Osteoblast (primary cell): ENCODE measurements around the gene PFN1. TPM values are rescaled to one million over a fixed set of nuclear protein-coding genes. Genes with fewer than 3 reads are reported as not detected.

Experiments
- DNase-seq: peaks from one replicate; pipeline ENCODE4 v3.0.0; 2011; ENCODE audit warnings: low spot score, mixed read lengths; ENCODE audit not compliant: insufficient read length; ENCODE audit errors: missing footprints
- H2AFZ ChIP-seq: 2 replicates; pipeline ENCODE4 v1.6.0; 2011; ENCODE audit warnings: mild to moderate bottlenecking, low read length
- H3K27ac ChIP-seq: 2 replicates; pipeline ENCODE4 v1.5.1; 2011; ENCODE audit warnings: mild to moderate bottlenecking, low read depth, low read length, moderate library complexity
- H3K27me3 ChIP-seq: 2 replicates; pipeline ENCODE4 v1.6.0; 2012; ENCODE audit warnings: mild to moderate bottlenecking, control low read depth, inconsistent platforms, low read length, moderate library complexity; ENCODE audit not compliant: insufficient read depth
- H3K36me3 ChIP-seq: 2 replicates; pipeline ENCODE4 v1.5.1; 2011; ENCODE audit warnings: mild to moderate bottlenecking, low read length, control low read depth, moderate library complexity; ENCODE audit not compliant: insufficient read depth
- H3K4me1 ChIP-seq: 2 replicates; pipeline ENCODE4 v1.5.1; 2011; ENCODE audit warnings: mild to moderate bottlenecking, low read length, control low read depth, moderate library complexity; ENCODE audit not compliant: insufficient read depth
- H3K4me2 ChIP-seq: 2 replicates; pipeline ENCODE4 v1.6.0; 2011; ENCODE audit warnings: mild to moderate bottlenecking, low read length; ENCODE audit not compliant: insufficient read depth
- H3K4me3 ChIP-seq: fragments of 200-600 bp; sonication (generic); 3 replicates; pipeline ENCODE4 v1.5.1; 2012; ENCODE audit warnings: mild to moderate bottlenecking, low read length, inconsistent platforms; ENCODE audit not compliant: insufficient read depth
- H3K79me2 ChIP-seq: 2 replicates; pipeline ENCODE4 v1.6.0; 2012; ENCODE audit warnings: mild to moderate bottlenecking, low read length, control low read depth, inconsistent platforms; ENCODE audit not compliant: insufficient read depth
- H3K9me3 ChIP-seq: 2 replicates; pipeline ENCODE4 v1.5.1; 2011; ENCODE audit warnings: low read depth, low read length, control low read depth
- H4K20me1 ChIP-seq: 2 replicates; pipeline ENCODE4 v1.6.0; 2012; ENCODE audit warnings: mild to moderate bottlenecking, low read length, control low read depth; ENCODE audit not compliant: insufficient read depth
- CTCF ChIP-seq: IDR thresholded peaks from 2 replicates; pipeline ENCODE4 v1.5.1; 2011; ENCODE audit warnings: mild to moderate bottlenecking, low read depth, low read length, moderate library complexity; ENCODE audit errors: extremely low read depth
- total RNA-seq: library from RNA; depleted of rRNA; stranded (reverse); fragments of >200 nt; gene quantifications from 2 replicates; pipeline ENCODE4 v1.2.3, GENCODE V29; 2012

PFN1 gene
- total RNA-seq, 1 donor: 425 TPM

GRCh38 chr17:4959261-4959965, 11.1 kb upstream of the PFN1 start:
- no peak for TF ChIP-seq CTCF
- Histone ChIP-seq H3K27me3 (no peaks in the 10 kb centered on the region), H3K4me3 (no peak overlapping the region), H2AFZ (no peak overlapping the region), H4K20me1 (no peaks in the 10 kb centered on the region), H3K27ac (no peak overlapping the region), H3K36me3 (peaks cover 20% of the 10 kb centered on the region), H3K79me2 (no peaks in the 10 kb centered on the region), H3K9me3 (no peaks in the 10 kb centered on the region), H3K4me2 (no peak overlapping the region), H3K4me1 (peaks cover under 1% of the 10 kb centered on the region)
- peak; percentile 25 for DNase-seq

GRCh38 chr17:4958102-4958501, 9.8 kb upstream of the PFN1 start:
- Histone ChIP-seq H3K4me3 (no peak overlapping the region), H3K36me3 (peaks cover 20% of the 10 kb centered on the region), H3K4me1 (peaks cover 14% of the 10 kb centered on the region), H4K20me1 (no peaks in the 10 kb centered on the region), H3K27ac (no peak overlapping the region), H3K27me3 (no peaks in the 10 kb centered on the region), H2AFZ (no peak overlapping the region), H3K9me3 (no peaks in the 10 kb centered on the region), H3K79me2 (no peaks in the 10 kb centered on the region), H3K4me2 (no peak overlapping the region)
- peak; percentile 37 for DNase-seq
- no peak for TF ChIP-seq CTCF

- Histone ChIP-seq H3K27me3 (no peaks in the 10 kb centered on the region), H3K9me3 (no peaks in the 10 kb centered on the region), H3K27ac (no peak overlapping the region), H3K36me3 (peaks cover 20% of the 10 kb centered on the region), H2AFZ (no peak overlapping the region), H3K4me1 (peaks cover 20% of the 10 kb centered on the region), H3K4me3 (no peak overlapping the region), H3K79me2 (no peaks in the 10 kb centered on the region), H3K4me2 (no peak overlapping the region), H4K20me1 (no peaks in the 10 kb centered on the region)
- peak; percentile 32 for DNase-seq
- TF ChIP-seq CTCF: peak; percentile 33
Measured at GRCh38 chr17:4956493-4957061, 8.2 kb upstream of the PFN1 start.

GRCh38 chr17:4955091-4955490, 6.8 kb upstream of the PFN1 start:
- no peaks in the 10 kb centered on the region for H3K9me3 ChIP-seq
- no peak for DNase-seq
- H3K36me3 ChIP-seq: peaks cover 11% of the 10 kb centered on the region
- H2AFZ ChIP-seq: no peak overlapping the region
- no peaks in the 10 kb centered on the region for H3K79me2 ChIP-seq
- H3K4me3 ChIP-seq: no peak overlapping the region
- no peaks in the 10 kb centered on the region for H3K27me3 ChIP-seq
- no peaks in the 10 kb centered on the region for H4K20me1 ChIP-seq
- no peak for TF ChIP-seq CTCF
- H3K27ac ChIP-seq: no peak overlapping the region
- H3K4me1 ChIP-seq: peaks cover 26% of the 10 kb centered on the region
- H3K4me2 ChIP-seq: no peak overlapping the region
